RWPE2 (cell line): ENCODE results near the gene TRPC4.

ENCODE experiments used
- ATAC-seq: fragments of 200-7000 bp; cut with Tn5 transposase; 3 replicates; pipeline ENCODE4 v1.9.1; 2021; ENCODE audit warnings: low read depth
- DNase-seq: peaks from one replicate; pipeline ENCODE4 v3.0.0-alpha.2; 2020; ENCODE audit warnings: low spot score
- H3K27ac ChIP-seq: fragments of 450-650 bp; 2 replicates; pipeline ENCODE4 v1.5.1; 2017; ENCODE audit warnings: mild to moderate bottlenecking; ENCODE audit not compliant: poor library complexity, severe bottlenecking
- H3K27me3 ChIP-seq: fragments of 250-450 bp; sonication (Bioruptor Pico); 2 replicates; pipeline ENCODE4 v1.5.1; 2021; ENCODE audit warnings: mild to moderate bottlenecking, moderate library complexity; ENCODE audit not compliant: insufficient read depth, poor library complexity, severe bottlenecking
- H3K36me3 ChIP-seq: fragments of 250-450 bp; sonication (Bioruptor Pico); 2 replicates; pipeline ENCODE4 v1.5.1; 2020; ENCODE audit warnings: low read depth, mild to moderate bottlenecking, moderate library complexity
- H3K4me1 ChIP-seq: fragments of 250-450 bp; sonication (Bioruptor Pico); 2 replicates; pipeline ENCODE4 v1.5.1; 2021; ENCODE audit warnings: mild to moderate bottlenecking, moderate library complexity; ENCODE audit not compliant: insufficient read depth, poor library complexity, severe bottlenecking
- H3K4me3 ChIP-seq: fragments of 250-450 bp; sonication (Bioruptor Pico); 2 replicates; pipeline ENCODE4 v1.5.1; 2021; ENCODE audit warnings: mild to moderate bottlenecking, moderate library complexity; ENCODE audit not compliant: severe bottlenecking
- H3K9me3 ChIP-seq: fragments of 250-450 bp; sonication (Bioruptor Pico); 2 replicates; pipeline ENCODE4 v1.5.1; 2021; ENCODE audit warnings: mild to moderate bottlenecking, moderate library complexity; ENCODE audit not compliant: severe bottlenecking
- TF ChIP-seq, protein P1 (sequence below): fragments of 450-650 bp; IDR thresholded peaks from one replicate; pipeline ENCODE4 v1.5.1; 2017; ENCODE audit warnings: mild to moderate bottlenecking, moderate library complexity; ENCODE audit not compliant: poor library complexity, severe bottlenecking

Gene TRPC4

DNA sequence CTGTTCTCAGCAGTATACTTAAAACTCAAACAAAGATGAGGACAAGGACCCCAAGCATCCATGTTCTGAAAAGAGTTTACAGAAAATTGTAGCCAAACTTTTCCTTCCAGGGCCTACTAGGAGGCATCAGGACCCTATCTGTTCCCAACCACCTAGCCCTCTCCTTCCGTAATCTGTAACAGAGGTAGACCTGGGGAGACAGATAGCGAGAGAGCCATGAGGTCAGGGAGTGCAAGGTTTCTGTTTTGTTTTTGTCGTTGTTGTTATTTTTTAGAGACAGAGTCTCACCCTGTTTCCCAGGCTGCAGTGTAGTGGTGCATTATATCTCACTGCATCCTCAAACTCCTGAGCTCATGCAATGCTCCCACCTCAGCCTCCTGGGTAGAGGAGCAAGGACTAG is 187.1 kb downstream of the TRPC4 start:
- Histone ChIP-seq H3K4me1 (no peaks in the 10 kb centered on the region), H3K27me3 (no peaks in the 10 kb centered on the region), H3K4me3 (no peak overlapping the region), H3K36me3 (no peaks in the 10 kb centered on the region), H3K9me3 (no peaks in the 10 kb centered on the region), H3K27ac (no peak overlapping the region)
- ATAC-seq (no peak), DNase-seq (no peak)
- TF ChIP-seq, protein P1, sequence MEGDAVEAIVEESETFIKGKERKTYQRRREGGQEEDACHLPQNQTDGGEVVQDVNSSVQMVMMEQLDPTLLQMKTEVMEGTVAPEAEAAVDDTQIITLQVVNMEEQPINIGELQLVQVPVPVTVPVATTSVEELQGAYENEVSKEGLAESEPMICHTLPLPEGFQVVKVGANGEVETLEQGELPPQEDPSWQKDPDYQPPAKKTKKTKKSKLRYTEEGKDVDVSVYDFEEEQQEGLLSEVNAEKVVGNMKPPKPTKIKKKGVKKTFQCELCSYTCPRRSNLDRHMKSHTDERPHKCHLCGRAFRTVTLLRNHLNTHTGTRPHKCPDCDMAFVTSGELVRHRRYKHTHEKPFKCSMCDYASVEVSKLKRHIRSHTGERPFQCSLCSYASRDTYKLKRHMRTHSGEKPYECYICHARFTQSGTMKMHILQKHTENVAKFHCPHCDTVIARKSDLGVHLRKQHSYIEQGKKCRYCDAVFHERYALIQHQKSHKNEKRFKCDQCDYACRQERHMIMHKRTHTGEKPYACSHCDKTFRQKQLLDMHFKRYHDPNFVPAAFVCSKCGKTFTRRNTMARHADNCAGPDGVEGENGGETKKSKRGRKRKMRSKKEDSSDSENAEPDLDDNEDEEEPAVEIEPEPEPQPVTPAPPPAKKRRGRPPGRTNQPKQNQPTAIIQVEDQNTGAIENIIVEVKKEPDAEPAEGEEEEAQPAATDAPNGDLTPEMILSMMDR: no peak

DNA sequence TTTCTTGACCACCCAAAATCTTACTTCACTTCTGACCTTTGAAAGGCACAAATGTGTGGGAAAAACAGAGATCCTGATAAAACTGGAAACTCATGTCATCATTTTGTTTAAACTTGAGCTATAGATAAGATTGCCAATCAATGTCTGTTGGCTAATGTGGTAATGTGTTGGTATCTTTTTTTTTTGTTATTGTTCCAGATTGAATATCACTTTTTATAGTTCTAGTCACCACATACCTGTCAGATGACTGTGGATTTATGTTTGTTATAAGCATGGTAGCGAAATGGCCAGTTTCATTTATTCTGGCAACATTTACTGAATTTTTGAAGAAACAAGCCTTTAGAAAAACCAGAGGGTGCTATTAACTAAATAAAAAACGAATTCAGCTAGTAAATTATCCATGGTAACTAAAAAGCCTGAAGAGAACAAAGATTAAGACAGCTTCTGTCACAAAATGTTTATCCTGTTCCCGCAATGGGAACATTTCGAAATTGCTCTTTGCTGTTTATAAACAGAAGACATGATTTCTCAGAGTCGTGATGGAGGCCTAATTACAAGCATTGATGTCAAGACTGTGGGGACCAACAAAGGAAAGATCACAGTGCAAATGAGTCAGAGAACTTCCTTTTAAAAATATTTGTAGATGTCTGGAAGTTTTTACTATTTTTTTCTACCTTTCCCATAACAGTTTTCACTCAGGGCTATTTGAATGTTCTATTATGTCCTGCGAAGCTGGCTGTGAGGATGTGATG is 188.1 kb downstream of the TRPC4 start:
- no peaks in the 10 kb centered on the region for H3K36me3 ChIP-seq
- no peaks in the 10 kb centered on the region for H3K9me3 ChIP-seq
- no peak overlapping the region for H3K27ac ChIP-seq
- TF ChIP-seq, protein P1: no peak
- no peaks in the 10 kb centered on the region for H3K27me3 ChIP-seq
- H3K4me1 ChIP-seq: no peaks in the 10 kb centered on the region
- ATAC-seq (no peak), DNase-seq (no peak)
- H3K4me3 ChIP-seq: no peak overlapping the region

- Histone ChIP-seq H3K4me3 (no peak overlapping the region), H3K9me3 (no peaks in the 10 kb centered on the region), H3K27me3 (no peaks in the 10 kb centered on the region), H3K36me3 (no peaks in the 10 kb centered on the region), H3K27ac (no peak overlapping the region), H3K4me1 (no peaks in the 10 kb centered on the region)
- DNase-seq: no peak
- no peak for ATAC-seq
- TF ChIP-seq, protein P1: no peak
Observed at GRCh38 chr13:37680137-37680536, 189.4 kb downstream of the TRPC4 start.

- H3K4me1 ChIP-seq: no peaks in the 10 kb centered on the region
- H3K27me3 ChIP-seq: no peaks in the 10 kb centered on the region
- no peak overlapping the region for H3K27ac ChIP-seq
- no peak overlapping the region for H3K4me3 ChIP-seq
- TF ChIP-seq, protein P1: peak; percentile 27
- DNase-seq (no peak), ATAC-seq (no peak)
- H3K9me3 ChIP-seq: no peaks in the 10 kb centered on the region
- H3K36me3 ChIP-seq: no peaks in the 10 kb centered on the region
Observed at GRCh38 chr13:37679043-37679442, 190.5 kb downstream of the TRPC4 start.

GRCh38 chr13:37669845-37670244 is 199.7 kb downstream of the TRPC4 start:
- Histone ChIP-seq H3K9me3 (no peaks in the 10 kb centered on the region), H3K27me3 (no peaks in the 10 kb centered on the region), H3K36me3 (no peaks in the 10 kb centered on the region), H3K27ac (no peak overlapping the region), H3K4me1 (no peaks in the 10 kb centered on the region), H3K4me3 (no peak overlapping the region)
- DNase-seq (no peak), ATAC-seq (no peak)
- TF ChIP-seq, protein P1: no peak
